ENCODE measurements around the gene CDH12.

The CDH12 gene

GRCh38 chr5:22678886-22679285 is 174.3 kb downstream of the CDH12 start:
- Histone ChIP-seq H2BK5ac (ENCODE audit: low read depth, low read length, poor library complexity) (no peak overlapping the region), H3K79me1 (ENCODE audit: low read length) (no peaks in the 10 kb centered on the region), H2BK120ac (ENCODE audit: insufficient read depth, low read length, poor library complexity) (no peak overlapping the region), H3K14ac (ENCODE audit: low read length) (no peak overlapping the region), H3K9me3 (ENCODE audit: insufficient read depth, low read depth, low read length) (no peaks in the 10 kb centered on the region), H3K4me2 (ENCODE audit: low read length) (no peak overlapping the region), H4K12ac (ENCODE audit: low read depth, low read length) (no peak overlapping the region), H3K27me3 (ENCODE audit: insufficient read depth, low read length) (no peaks in the 10 kb centered on the region), H3K79me2 (ENCODE audit: control insufficient read depth, insufficient read depth, low read length, poor library complexity) (no peaks in the 10 kb centered on the region), H3K4ac (ENCODE audit: low read depth, low read length) (no peak overlapping the region), H3K4me1 (ENCODE audit: control insufficient read depth in 1 of 2, insufficient read depth in 2 of 2, low read length in 2 of 2) (no peaks in the 10 kb centered on the region), H2BK12ac (ENCODE audit: low read length) (no peak overlapping the region), H4K8ac (ENCODE audit: low read depth, low read length) (no peak overlapping the region), H3K9ac (ENCODE audit: low read length) (no peak overlapping the region), H3K18ac (ENCODE audit: low read length) (no peak overlapping the region), H4K91ac (ENCODE audit: low read depth, low read length) (no peak overlapping the region), H3K36me3 (ENCODE audit: control insufficient read depth in 1 of 2, insufficient read depth in 2 of 2, low read length in 2 of 2) (no peaks in the 10 kb centered on the region), H3K23ac (ENCODE audit: low read length) (no peak overlapping the region), H2AK5ac (ENCODE audit: low read length) (no peak overlapping the region), H3K4me3 (ENCODE audit: low read depth, low read length) (no peak overlapping the region), H3K27ac (ENCODE audit: low read depth, low read length) (no peak overlapping the region), H2AFZ (ENCODE audit: insufficient read depth, low read length, poor library complexity) (no peak overlapping the region)
- no peak for DNase-seq
- no CpG with 5 or more reads among the region's 3 CpGs for WGBS (ENCODE audit: extremely low coverage, insufficient coverage, insufficient read length)

DNA sequence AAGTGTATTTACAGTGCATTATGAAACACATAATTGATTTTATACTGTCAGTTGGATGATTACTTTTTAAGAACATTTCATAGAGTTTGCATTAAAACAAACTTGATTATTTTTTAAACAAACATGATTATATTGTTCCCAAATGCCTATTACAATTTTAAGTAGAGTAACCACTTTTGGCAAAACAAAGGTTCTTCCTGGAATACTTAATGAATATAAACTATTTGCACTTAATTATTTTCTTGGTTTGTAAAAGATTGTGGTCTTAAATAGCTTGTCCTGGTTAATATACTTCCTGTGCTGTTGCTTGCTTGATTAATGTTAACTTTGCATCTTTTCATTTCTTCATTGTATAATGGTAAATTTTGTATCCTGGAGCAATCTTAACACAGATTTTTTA is 180.0 kb downstream of the CDH12 start:
- Histone ChIP-seq H3K4me2 (ENCODE audit: low read length) (no peak overlapping the region), H4K8ac (ENCODE audit: low read depth, low read length) (no peak overlapping the region), H3K14ac (ENCODE audit: low read length) (no peak overlapping the region), H3K79me2 (ENCODE audit: control insufficient read depth, insufficient read depth, low read length, poor library complexity) (no peaks in the 10 kb centered on the region), H3K79me1 (ENCODE audit: low read length) (no peaks in the 10 kb centered on the region), H4K12ac (ENCODE audit: low read depth, low read length) (no peak overlapping the region), H3K9me3 (ENCODE audit: insufficient read depth, low read depth, low read length) (no peaks in the 10 kb centered on the region), H3K36me3 (ENCODE audit: control insufficient read depth in 1 of 2, insufficient read depth in 2 of 2, low read length in 2 of 2) (no peaks in the 10 kb centered on the region), H3K18ac (ENCODE audit: low read length) (no peak overlapping the region), H3K27me3 (ENCODE audit: insufficient read depth, low read length) (no peaks in the 10 kb centered on the region), H3K27ac (ENCODE audit: low read depth, low read length) (no peak overlapping the region), H4K91ac (ENCODE audit: low read depth, low read length) (no peak overlapping the region), H2BK12ac (ENCODE audit: low read length) (no peak overlapping the region), H3K4ac (ENCODE audit: low read depth, low read length) (no peak overlapping the region), H3K4me3 (ENCODE audit: low read depth, low read length) (no peak overlapping the region), H3K9ac (ENCODE audit: low read length) (no peak overlapping the region), H3K23ac (ENCODE audit: low read length) (no peak overlapping the region), H2AFZ (ENCODE audit: insufficient read depth, low read length, poor library complexity) (no peak overlapping the region), H3K4me1 (ENCODE audit: control insufficient read depth in 1 of 2, insufficient read depth in 2 of 2, low read length in 2 of 2) (no peaks in the 10 kb centered on the region), H2BK5ac (ENCODE audit: low read depth, low read length, poor library complexity) (no peak overlapping the region), H2BK120ac (ENCODE audit: insufficient read depth, low read length, poor library complexity) (no peak overlapping the region), H2AK5ac (ENCODE audit: low read length) (no peak overlapping the region)
- no peak for DNase-seq

DNA sequence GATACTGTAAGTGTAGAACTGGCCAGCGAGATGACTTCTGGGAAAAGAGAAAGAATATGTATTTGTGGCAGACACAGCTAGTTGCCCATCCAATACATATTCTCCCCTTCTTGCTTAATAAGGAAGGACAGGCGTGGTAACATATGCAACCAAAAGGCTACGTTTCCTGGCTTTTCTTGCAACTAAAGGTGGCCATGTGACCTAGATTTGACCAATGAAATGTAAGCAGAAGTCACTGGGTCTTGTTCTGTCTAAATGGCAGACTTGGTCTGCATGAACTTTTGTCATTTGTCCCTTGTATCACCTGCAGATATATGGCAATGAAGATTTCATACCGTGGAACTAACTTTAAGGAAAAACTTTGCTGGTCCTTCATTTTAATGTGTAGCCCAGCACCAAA is 183.8 kb downstream of the CDH12 start:
- no peak overlapping the region for H3K18ac ChIP-seq (ENCODE audit: low read length)
- no peak overlapping the region for H4K91ac ChIP-seq (ENCODE audit: low read depth, low read length)
- no CpG with 5 or more reads among the region's 4 CpGs for WGBS (ENCODE audit: extremely low coverage, insufficient coverage, insufficient read length)
- no peaks in the 10 kb centered on the region for H3K36me3 ChIP-seq (ENCODE audit: control insufficient read depth in 1 of 2, insufficient read depth in 2 of 2, low read length in 2 of 2)
- no peak overlapping the region for H4K12ac ChIP-seq (ENCODE audit: low read depth, low read length)
- no peak overlapping the region for H3K23ac ChIP-seq (ENCODE audit: low read length)
- DNase-seq, result no peak
- H2BK12ac ChIP-seq (ENCODE audit: low read length), result no peak overlapping the region
- no peak overlapping the region for H3K4me2 ChIP-seq (ENCODE audit: low read length)
- no peak overlapping the region for H3K27ac ChIP-seq (ENCODE audit: low read depth, low read length)
- H2AK5ac ChIP-seq (ENCODE audit: low read length), result no peak overlapping the region
- H3K4me1 ChIP-seq (ENCODE audit: control insufficient read depth in 1 of 2, insufficient read depth in 2 of 2, low read length in 2 of 2), result no peaks in the 10 kb centered on the region
- H3K79me2 ChIP-seq (ENCODE audit: control insufficient read depth, insufficient read depth, low read length, poor library complexity), result no peaks in the 10 kb centered on the region
- H2AFZ ChIP-seq (ENCODE audit: insufficient read depth, low read length, poor library complexity), result no peak overlapping the region
- H3K9me3 ChIP-seq (ENCODE audit: insufficient read depth, low read depth, low read length), result no peaks in the 10 kb centered on the region
- no peak overlapping the region for H2BK120ac ChIP-seq (ENCODE audit: insufficient read depth, low read length, poor library complexity)
- H3K79me1 ChIP-seq (ENCODE audit: low read length), result no peaks in the 10 kb centered on the region
- no peaks in the 10 kb centered on the region for H3K27me3 ChIP-seq (ENCODE audit: insufficient read depth, low read length)
- H4K8ac ChIP-seq (ENCODE audit: low read depth, low read length), result no peak overlapping the region
- no peak overlapping the region for H3K4ac ChIP-seq (ENCODE audit: low read depth, low read length)
- H3K14ac ChIP-seq (ENCODE audit: low read length), result no peak overlapping the region
- H2BK5ac ChIP-seq (ENCODE audit: low read depth, low read length, poor library complexity), result no peak overlapping the region
- H3K9ac ChIP-seq (ENCODE audit: low read length), result no peak overlapping the region
- H3K4me3 ChIP-seq (ENCODE audit: low read depth, low read length), result no peak overlapping the region

DNA sequence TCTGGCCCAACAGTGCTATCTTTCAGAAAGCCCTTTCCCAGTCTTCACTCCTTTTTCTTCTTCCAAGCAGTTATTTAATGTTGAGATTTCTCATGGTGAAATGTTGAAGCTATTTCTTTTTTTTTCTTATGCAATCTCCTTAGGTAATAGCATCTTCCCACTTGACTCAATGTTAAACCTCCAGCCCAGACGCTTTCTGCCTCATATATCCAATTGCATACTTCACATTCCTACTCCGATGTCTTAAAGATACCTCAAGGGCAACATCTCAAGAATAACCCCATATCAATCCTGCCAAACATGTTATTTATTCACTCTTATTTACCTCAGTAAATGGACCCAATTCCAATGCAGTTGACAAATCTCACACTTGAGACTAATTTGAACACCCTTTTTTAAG is 187.3 kb downstream of the CDH12 start:
- Histone ChIP-seq H2AFZ (ENCODE audit: insufficient read depth, low read length, poor library complexity) (no peak overlapping the region), H3K9me3 (ENCODE audit: insufficient read depth, low read depth, low read length) (no peaks in the 10 kb centered on the region), H3K18ac (ENCODE audit: low read length) (no peak overlapping the region), H3K79me1 (ENCODE audit: low read length) (no peaks in the 10 kb centered on the region), H4K91ac (ENCODE audit: low read depth, low read length) (no peak overlapping the region), H3K23ac (ENCODE audit: low read length) (no peak overlapping the region), H3K4me3 (ENCODE audit: low read depth, low read length) (no peak overlapping the region), H2BK12ac (ENCODE audit: low read length) (no peak overlapping the region), H3K4me1 (ENCODE audit: control insufficient read depth in 1 of 2, insufficient read depth in 2 of 2, low read length in 2 of 2) (no peaks in the 10 kb centered on the region), H4K12ac (ENCODE audit: low read depth, low read length) (no peak overlapping the region), H2BK5ac (ENCODE audit: low read depth, low read length, poor library complexity) (no peak overlapping the region), H3K27ac (ENCODE audit: low read depth, low read length) (no peak overlapping the region), H2AK5ac (ENCODE audit: low read length) (no peak overlapping the region), H3K27me3 (ENCODE audit: insufficient read depth, low read length) (no peaks in the 10 kb centered on the region), H3K4ac (ENCODE audit: low read depth, low read length) (no peak overlapping the region), H2BK120ac (ENCODE audit: insufficient read depth, low read length, poor library complexity) (no peak overlapping the region), H4K8ac (ENCODE audit: low read depth, low read length) (no peak overlapping the region), H3K4me2 (ENCODE audit: low read length) (no peak overlapping the region), H3K9ac (ENCODE audit: low read length) (no peak overlapping the region), H3K36me3 (ENCODE audit: control insufficient read depth in 1 of 2, insufficient read depth in 2 of 2, low read length in 2 of 2) (no peaks in the 10 kb centered on the region), H3K79me2 (ENCODE audit: control insufficient read depth, insufficient read depth, low read length, poor library complexity) (no peaks in the 10 kb centered on the region), H3K14ac (ENCODE audit: low read length) (no peak overlapping the region)
- WGBS (ENCODE audit: extremely low coverage, insufficient coverage, insufficient read length), result no CpG with 5 or more reads among the region's 2 CpGs
- peak in 1 of 2 donors; percentile 3 for DNase-seq

GRCh38 chr5:22663134-22663533 is 190.0 kb downstream of the CDH12 start:
- Histone ChIP-seq H3K9ac (ENCODE audit: low read length) (no peak overlapping the region), H3K79me1 (ENCODE audit: low read length) (no peaks in the 10 kb centered on the region), H3K4me2 (ENCODE audit: low read length) (no peak overlapping the region), H2AFZ (ENCODE audit: insufficient read depth, low read length, poor library complexity) (no peak overlapping the region), H2BK120ac (ENCODE audit: insufficient read depth, low read length, poor library complexity) (no peak overlapping the region), H3K4ac (ENCODE audit: low read depth, low read length) (no peak overlapping the region), H3K18ac (ENCODE audit: low read length) (no peak overlapping the region), H3K23ac (ENCODE audit: low read length) (no peak overlapping the region), H4K91ac (ENCODE audit: low read depth, low read length) (no peak overlapping the region), H2BK12ac (ENCODE audit: low read length) (no peak overlapping the region), H3K27ac (ENCODE audit: low read depth, low read length) (no peak overlapping the region), H4K8ac (ENCODE audit: low read depth, low read length) (no peak overlapping the region), H4K12ac (ENCODE audit: low read depth, low read length) (no peak overlapping the region), H2AK5ac (ENCODE audit: low read length) (no peak overlapping the region), H3K36me3 (ENCODE audit: control insufficient read depth in 1 of 2, insufficient read depth in 2 of 2, low read length in 2 of 2) (no peaks in the 10 kb centered on the region), H2BK5ac (ENCODE audit: low read depth, low read length, poor library complexity) (no peak overlapping the region), H3K27me3 (ENCODE audit: insufficient read depth, low read length) (no peaks in the 10 kb centered on the region), H3K79me2 (ENCODE audit: control insufficient read depth, insufficient read depth, low read length, poor library complexity) (no peaks in the 10 kb centered on the region), H3K4me1 (ENCODE audit: control insufficient read depth in 1 of 2, insufficient read depth in 2 of 2, low read length in 2 of 2) (no peaks in the 10 kb centered on the region), H3K9me3 (ENCODE audit: insufficient read depth, low read depth, low read length) (no peaks in the 10 kb centered on the region), H3K14ac (ENCODE audit: low read length) (no peak overlapping the region), H3K4me3 (ENCODE audit: low read depth, low read length) (no peak overlapping the region)
- no peak for DNase-seq
- WGBS (ENCODE audit: extremely low coverage, insufficient coverage, insufficient read length), result no CpG with 5 or more reads among the region's 2 CpGs

Data from trophoblast cell (in vitro differentiated cells and primary cell).